ENCODE results near the gene SERTAD1. TPM values are rescaled to one million over a fixed set of nuclear protein-coding genes. Genes with fewer than 3 reads are reported as not detected.
A peak's percentile ranks its signal among the peaks of the same experiment; 100 is the strongest.
"Not testable (repeated sequence)": the region's sequence is repeated elsewhere in the genome, so short reads cannot be mapped to it uniquely, and the experiment has no call there.

Gene SERTAD1
- total and polyA plus RNA-seq, 11 donors = 7.6 to 40.2 (median 11.5) TPM

GRCh38 chr19:40464059-40465024 lies 38.5 kb upstream of the SERTAD1 start:
- WGBS, 4 donors = 28 to 33% (median 31%) methylated on average over 11 of the region's 11 CpGs
- Histone ChIP-seq H3K27me3 (peaks cover 0 to 12% (median 0%) of the 10 kb centered on the region in 9 donors), H3K27ac (peak overlapping the region; percentile 28 to 96 (median 86)), H3K4me1 (peaks cover 0 to 58% (median 19%) of the 10 kb centered on the region in 12 donors), H3K9me3 (no peaks in the 10 kb centered on the region), H3K4me3 (peak overlapping the region in 11 of 12 donors; percentile 50 to 85 (median 79)), H3K36me3 (peaks cover 0 to 6% (median 0%) of the 10 kb centered on the region in 9 donors)
- DNase-seq = peak; percentile 77 to 85 (median 82)
- TF ChIP-seq POLR2A (IDR thresholded peaks at IDR 0.05) = no peak
- TF ChIP-seq, protein P1, sequence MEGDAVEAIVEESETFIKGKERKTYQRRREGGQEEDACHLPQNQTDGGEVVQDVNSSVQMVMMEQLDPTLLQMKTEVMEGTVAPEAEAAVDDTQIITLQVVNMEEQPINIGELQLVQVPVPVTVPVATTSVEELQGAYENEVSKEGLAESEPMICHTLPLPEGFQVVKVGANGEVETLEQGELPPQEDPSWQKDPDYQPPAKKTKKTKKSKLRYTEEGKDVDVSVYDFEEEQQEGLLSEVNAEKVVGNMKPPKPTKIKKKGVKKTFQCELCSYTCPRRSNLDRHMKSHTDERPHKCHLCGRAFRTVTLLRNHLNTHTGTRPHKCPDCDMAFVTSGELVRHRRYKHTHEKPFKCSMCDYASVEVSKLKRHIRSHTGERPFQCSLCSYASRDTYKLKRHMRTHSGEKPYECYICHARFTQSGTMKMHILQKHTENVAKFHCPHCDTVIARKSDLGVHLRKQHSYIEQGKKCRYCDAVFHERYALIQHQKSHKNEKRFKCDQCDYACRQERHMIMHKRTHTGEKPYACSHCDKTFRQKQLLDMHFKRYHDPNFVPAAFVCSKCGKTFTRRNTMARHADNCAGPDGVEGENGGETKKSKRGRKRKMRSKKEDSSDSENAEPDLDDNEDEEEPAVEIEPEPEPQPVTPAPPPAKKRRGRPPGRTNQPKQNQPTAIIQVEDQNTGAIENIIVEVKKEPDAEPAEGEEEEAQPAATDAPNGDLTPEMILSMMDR (IDR thresholded peaks at IDR 0.05) = peak; percentile 70 to 89 (median 84)
- intact Hi-C loops (cut with DNase I) = loop anchor here in 6 of 10 donors (1.0 to 10.0 kb wide), 7 partner anchors 20 to 140 kb away; partner anchors contain the start of genes LTBP4 (in 3 of the 6), SERTAD1 (in 2 of the 6) and SERTAD3 (in 2 of the 6)
- ATAC-seq = peak in 2 of 4 donors; percentile 8 to 21

GRCh38 chr19:40463587-40464037 lies 37.8 kb upstream of the SERTAD1 start:
- not testable (repeated sequence) for H3K9me3 ChIP-seq, DNase-seq, ATAC-seq, H3K36me3 ChIP-seq
- Histone ChIP-seq H3K4me3 (peak overlapping the region in 3 of 12 donors; percentile 20 to 81 (median 79)), H3K27ac (peak overlapping the region in 7 of 12 donors; percentile 83 to 96 (median 89)), H3K27me3 (peaks cover 0 to 12% (median 0%) of the 10 kb centered on the region in 9 donors), H3K4me1 (peaks cover 0 to 54% (median 19%) of the 10 kb centered on the region in 12 donors)
- 69 to 80% (median 74%) methylated on average over 12 of the region's 12 CpGs for WGBS, 4 donors
- intact Hi-C loops (cut with DNase I) = loop anchor here in 5 of 10 donors (2.0 to 10.0 kb wide), 4 partner anchors 39 to 141 kb away; partner anchors contain the start of genes SERTAD1 (in 2 of the 5) and LTBP4 (in 1 of the 5)

DNA sequence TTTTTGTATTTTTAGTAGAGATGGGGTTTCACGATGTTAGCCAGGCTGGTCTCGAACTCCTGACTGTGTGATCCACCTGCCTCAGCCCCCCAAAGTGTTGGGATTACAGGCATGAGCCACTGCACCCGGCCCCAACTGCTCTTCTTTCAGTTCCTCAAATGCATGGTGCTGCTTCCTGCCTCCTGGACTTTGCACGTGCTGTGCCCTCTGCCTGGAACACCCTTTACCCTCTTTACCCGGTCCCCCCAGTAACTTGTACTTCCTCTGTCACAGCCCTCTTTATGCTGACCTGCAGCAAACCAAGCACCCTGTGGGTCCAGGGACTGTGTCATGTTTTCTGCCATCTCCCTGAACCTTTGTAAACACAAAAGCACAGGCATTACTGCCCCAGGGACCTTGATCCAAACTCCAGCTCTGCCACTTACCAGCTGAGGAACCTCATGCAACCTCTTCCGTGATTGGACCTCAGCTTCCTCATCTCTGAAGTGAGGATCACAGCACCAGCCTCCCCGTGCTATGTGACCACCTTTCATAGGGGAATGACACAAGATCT lies 36.0 kb upstream of the SERTAD1 start:
- TF ChIP-seq POLR2A (IDR thresholded peaks at IDR 0.05) = no peak
- TF ChIP-seq, protein P1 (IDR thresholded peaks at IDR 0.05) = no peak
- Histone ChIP-seq H3K9me3 (no peaks in the 10 kb centered on the region), H3K4me1 (peaks cover 0 to 48% (median 17%) of the 10 kb centered on the region in 12 donors), H3K36me3 (peaks cover 0 to 19% (median 11%) of the 10 kb centered on the region in 9 donors), H3K27ac (peak overlapping the region in 1 of 12 donors; percentile 71), H3K27me3 (peaks cover 0 to 4% (median 0%) of the 10 kb centered on the region in 9 donors), H3K4me3 (no peak overlapping the region)
- DNase-seq (peak in 1 of 5 donors; percentile 66), ATAC-seq (no peak)
- WGBS, 4 donors = 74 to 83% (median 80%) methylated on average over 7 of the region's 7 CpGs
- intact Hi-C loops (cut with DNase I) = loop anchor here in 4 of 10 donors (10.0 kb wide), 3 partner anchors 63 to 143 kb away; partner anchors contain the start of gene LTBP4 (in 1 of the 4)

- intact Hi-C loops (cut with DNase I) = loop anchor here in 4 of 10 donors (10.0 kb wide), 3 partner anchors 65 to 145 kb away; partner anchors contain the start of gene LTBP4 (in 1 of the 4)
- H3K36me3 ChIP-seq = peaks cover 0 to 33% (median 22%) of the 10 kb centered on the region in 9 donors
- ATAC-seq (no peak), DNase-seq (no peak)
- H3K9me3 ChIP-seq = no peaks in the 10 kb centered on the region
- H3K4me3 ChIP-seq = no peak overlapping the region
- H3K27me3 ChIP-seq = no peaks in the 10 kb centered on the region
- H3K27ac ChIP-seq = no peak overlapping the region
- TF ChIP-seq, protein P1 (IDR thresholded peaks at IDR 0.05) = no peak
- TF ChIP-seq POLR2A (IDR thresholded peaks at IDR 0.05) = no peak
- 89 to 96% (median 91%) methylated on average over 3 of the region's 3 CpGs for WGBS, 4 donors
- peaks cover 0 to 39% (median 9%) of the 10 kb centered on the region in 12 donors for H3K4me1 ChIP-seq
Observed at GRCh38 chr19:40460185-40460584, 34.4 kb upstream of the SERTAD1 start.

Measured in heart left ventricle (tissue), 16 donors.